NOMO-1 treated with dmso at 0.1 percent for 144 hours (cell line): Measurements from ENCODE around the gene CEP44.
"Not testable (repeated sequence)": the region's sequence is repeated elsewhere in the genome, so short reads cannot be mapped to it uniquely, and the experiment has no call there.

ENCODE experiments used
- DNase-seq: peaks from one replicate; lab custom pipeline; 2025; ENCODE audit not compliant: unreplicated experiment; lab: John Stamatoyannopoulos, UW

CEP44 gene

GRCh38 chr4:174277433-174277832 lies 6.3 kb upstream of the CEP44 start:
- DNase-seq, result no peak

DNA sequence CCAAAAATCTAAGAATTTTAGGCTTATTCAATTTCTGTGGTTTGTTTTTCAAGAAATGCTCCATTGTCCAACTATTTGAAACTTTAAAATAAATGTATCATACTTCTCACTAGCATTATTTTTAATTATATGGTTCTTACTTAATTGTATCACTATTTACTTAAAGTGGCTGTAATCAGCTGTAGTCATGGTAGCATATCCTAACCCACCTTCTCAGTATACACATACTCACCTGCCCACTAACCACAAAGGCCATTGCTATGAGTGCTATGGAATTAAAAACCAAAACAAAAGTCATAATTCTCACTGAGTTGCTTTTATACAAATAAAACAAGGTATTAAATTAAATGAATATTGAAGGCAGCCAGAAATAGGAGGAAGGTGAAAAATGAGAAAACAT lies 5.2 kb upstream of the CEP44 start:
- DNase-seq, result no peak

DNA sequence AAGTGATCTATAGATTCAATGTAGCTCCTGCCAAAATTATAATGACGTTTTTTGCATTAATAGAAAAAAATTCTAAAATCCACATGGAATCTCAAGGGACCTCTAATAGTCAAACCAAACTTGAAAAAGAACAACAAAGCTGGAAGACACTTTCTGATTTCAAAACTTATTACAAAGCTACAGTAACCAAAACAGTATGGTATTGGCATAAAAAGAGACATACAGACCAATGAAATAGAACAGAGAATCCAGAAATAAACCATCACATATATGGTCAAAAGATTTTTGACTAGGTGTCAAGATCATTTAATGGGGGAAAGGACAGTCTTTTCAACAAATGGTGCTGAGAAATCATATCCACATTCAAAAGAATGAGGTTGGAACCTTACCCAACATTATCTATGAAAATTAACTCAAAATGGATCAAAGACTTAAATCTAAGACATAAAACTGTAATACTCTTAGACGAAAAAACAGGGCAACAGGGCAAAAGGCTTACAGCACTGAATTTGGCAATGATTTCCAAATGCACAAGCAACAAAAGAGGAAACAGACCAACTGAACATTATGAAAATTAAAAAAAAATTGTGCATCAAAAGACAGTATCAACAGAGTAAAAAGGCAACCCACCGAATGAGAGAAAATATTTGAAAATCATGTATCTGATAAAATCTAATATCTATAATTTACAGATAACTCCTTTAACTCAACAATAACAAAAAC lies 4.1 kb upstream of the CEP44 start:
- no peak for DNase-seq

GRCh38 chr4:174281182-174281737 lies 2.5 kb upstream of the CEP44 start:
- DNase-seq, result no peak

GRCh38 chr4:174281901-174282300 lies 1.8 kb upstream of the CEP44 start:
- DNase-seq, result no peak

- peak; percentile 86 for DNase-seq
Measured at GRCh38 chr4:174282836-174283506, 740 bp upstream of the CEP44 start.

GRCh38 chr4:174284487-174284886 lies 776 bp downstream of the CEP44 start:
- DNase-seq, result no peak

- no peak for DNase-seq
Measured at GRCh38 chr4:174286870-174287269, 3.2 kb downstream of the CEP44 start.

DNA sequence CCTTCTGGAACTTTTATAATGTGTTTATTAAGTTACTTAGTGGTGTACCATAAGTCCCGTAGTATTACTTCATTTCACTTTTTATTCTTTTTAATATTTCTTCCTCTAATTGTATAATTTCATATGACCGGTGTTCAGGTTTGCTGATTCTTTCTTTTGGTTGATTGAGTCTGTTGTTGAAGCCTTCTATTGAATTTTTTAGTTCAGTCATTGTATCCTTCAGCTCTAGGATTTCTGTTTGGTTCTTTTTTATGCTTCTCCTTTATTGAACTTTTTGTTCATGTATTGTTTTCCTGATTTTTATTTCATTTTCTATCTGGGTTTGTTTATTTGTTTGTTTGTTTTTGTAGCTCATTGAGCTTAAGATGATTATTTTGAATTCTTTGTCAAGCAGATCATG lies 8.8 kb downstream of the CEP44 start:
- DNase-seq, result no peak

- DNase-seq, result not testable (repeated sequence)
Measured at GRCh38 chr4:174294641-174295040, 10.9 kb downstream of the CEP44 start.

GRCh38 chr4:174295142-174295541 lies 11.4 kb downstream of the CEP44 start:
- DNase-seq, result not testable (repeated sequence)

GRCh38 chr4:174303687-174304086 lies 20.0 kb downstream of the CEP44 start:
- DNase-seq, result no peak

GRCh38 chr4:174304664-174305063 lies 21.0 kb downstream of the CEP44 start:
- DNase-seq, result no peak

- no peak for DNase-seq
Measured at GRCh38 chr4:174305961-174306360, 22.2 kb downstream of the CEP44 start.

DNA sequence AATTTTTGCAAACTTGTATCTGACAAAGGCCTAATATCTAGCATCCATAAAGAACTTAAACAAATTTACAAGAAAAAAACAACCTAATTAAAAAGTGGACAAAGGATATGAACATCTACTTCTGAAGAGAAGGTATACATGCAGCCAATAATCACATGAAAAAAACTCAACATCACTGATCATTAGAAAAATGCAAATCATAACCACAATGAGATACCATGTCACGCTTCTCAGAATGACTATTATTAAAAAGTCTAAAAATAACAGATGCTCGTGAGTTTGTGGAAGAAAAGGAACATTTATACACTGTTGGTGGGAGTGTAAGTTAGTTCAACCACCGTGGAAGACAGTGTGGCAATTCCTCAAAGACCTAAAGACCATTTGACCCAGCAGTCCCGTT lies 24.0 kb downstream of the CEP44 start:
- no peak for DNase-seq

DNA sequence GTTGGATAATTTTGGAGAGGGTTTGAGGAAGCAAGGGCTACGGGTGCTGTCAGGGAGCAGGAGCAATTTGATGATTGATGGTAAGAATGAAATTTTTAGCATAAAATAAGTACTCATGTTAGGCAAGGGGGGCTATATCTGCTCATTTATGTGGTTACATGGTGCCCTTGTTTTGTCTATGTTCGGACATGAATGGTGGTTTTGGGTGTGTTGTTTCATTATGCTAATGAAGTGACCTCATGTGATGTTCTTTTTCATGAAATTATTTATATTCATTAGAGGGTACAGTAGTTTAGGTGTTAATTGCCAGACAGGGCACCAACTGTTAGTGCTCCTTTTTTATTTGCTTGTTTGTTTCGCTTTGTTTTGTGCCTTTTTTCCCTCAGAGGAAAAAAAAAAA lies 29.3 kb downstream of the CEP44 start:
- no peak for DNase-seq

DNA sequence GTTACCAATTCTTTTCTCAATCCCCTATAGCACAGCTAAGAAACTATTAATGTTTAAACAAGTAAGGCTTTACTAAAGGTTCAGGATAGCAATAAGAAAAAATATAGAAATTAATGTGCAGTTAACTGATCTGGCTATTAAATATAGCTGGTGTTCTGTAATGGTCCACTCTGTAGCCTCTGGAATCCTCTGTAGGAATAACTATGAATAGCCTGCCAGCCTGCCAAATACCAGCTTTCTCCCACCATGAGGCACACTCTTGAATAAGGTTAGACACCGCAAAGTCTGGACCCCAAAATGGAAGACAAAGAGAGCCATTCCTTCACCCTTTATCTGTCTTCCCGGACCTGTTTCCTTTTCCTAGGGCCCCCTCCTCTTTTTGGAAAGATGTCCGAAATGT lies 30.6 kb downstream of the CEP44 start:
- no peak for DNase-seq

DNA sequence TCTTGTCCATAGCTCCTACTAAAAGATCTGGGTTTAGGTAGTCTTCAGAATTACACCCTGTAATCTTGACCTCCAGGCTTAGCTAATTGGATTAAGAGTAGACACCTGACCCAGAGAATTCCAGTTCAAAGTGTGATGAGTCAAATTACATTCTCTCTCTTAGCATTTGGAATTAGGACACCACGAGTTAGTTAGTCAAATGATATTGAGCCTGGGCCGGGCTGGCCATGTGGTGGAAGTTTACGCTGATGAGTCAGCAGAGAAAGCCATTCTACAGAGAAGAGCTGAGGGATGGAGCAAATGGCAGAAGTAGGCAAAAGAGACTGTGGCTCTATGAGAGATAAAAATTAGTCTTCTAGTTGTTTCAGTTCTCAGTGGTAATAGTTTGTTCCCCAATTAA lies 31.1 kb downstream of the CEP44 start:
- DNase-seq, result no peak

DNA sequence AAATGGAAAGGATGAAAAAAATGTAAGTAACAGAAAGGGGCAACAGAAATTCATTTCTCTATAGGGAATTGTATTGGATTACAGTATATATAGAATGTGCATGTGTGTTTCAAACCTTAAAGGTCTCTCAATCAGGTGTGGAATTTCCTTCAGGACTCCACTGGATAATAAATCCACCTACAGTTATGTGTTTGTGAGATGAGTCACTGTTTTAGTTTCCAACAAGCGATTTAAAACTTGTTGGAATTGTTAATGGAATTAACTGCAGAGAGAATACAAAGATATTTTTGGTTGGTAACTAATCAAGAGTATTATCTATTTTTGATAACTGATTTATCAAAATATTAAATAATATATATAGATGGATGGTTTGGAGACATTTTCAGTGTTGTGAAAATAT lies 32.8 kb downstream of the CEP44 start:
- DNase-seq, result no peak

- no peak for DNase-seq
Measured at GRCh38 chr4:174316954-174317353, 33.2 kb downstream of the CEP44 start.

- no peak for DNase-seq
Measured at GRCh38 chr4:174317531-174317930, 33.8 kb downstream of the CEP44 start.
